ENCODE measurements around the gene MNAT1.

Gene MNAT1

GRCh38 chr14:60893911-60894310, 159.3 kb downstream of the MNAT1 start:
- no peak for DNase-seq

- DNase-seq: no peak
Measured at GRCh38 chr14:60904381-60904780, 169.8 kb downstream of the MNAT1 start.

- no peak for DNase-seq
Measured at GRCh38 chr14:60905923-60906322, 171.4 kb downstream of the MNAT1 start.

- DNase-seq: no peak
Measured at GRCh38 chr14:60915781-60916180, 181.2 kb downstream of the MNAT1 start.

GRCh38 chr14:60922050-60922449, 187.5 kb downstream of the MNAT1 start:
- no peak for DNase-seq

GRCh38 chr14:60925286-60925685, 190.7 kb downstream of the MNAT1 start:
- no peak for DNase-seq

- DNase-seq: no peak
Measured at GRCh38 chr14:60926002-60926401, 191.4 kb downstream of the MNAT1 start.

GRCh38 chr14:60931218-60931617, 196.7 kb downstream of the MNAT1 start:
- no peak for DNase-seq

- DNase-seq: no peak
Measured at GRCh38 chr14:60933920-60934655, 199.5 kb downstream of the MNAT1 start.

GRCh38 chr14:60935319-60935718, 200.8 kb downstream of the MNAT1 start:
- no peak for DNase-seq

- DNase-seq: no peak
Measured at GRCh38 chr14:60943637-60944032, 209.1 kb downstream of the MNAT1 start.

GRCh38 chr14:60944204-60944603, 209.6 kb downstream of the MNAT1 start:
- DNase-seq: no peak

GRCh38 chr14:60945984-60946383, 211.4 kb downstream of the MNAT1 start:
- no peak for DNase-seq

GRCh38 chr14:60946773-60947172, 212.2 kb downstream of the MNAT1 start:
- no peak for DNase-seq

GRCh38 chr14:60951776-60952435, 217.3 kb downstream of the MNAT1 start:
- no peak for DNase-seq

GRCh38 chr14:60956202-60956601, 221.6 kb downstream of the MNAT1 start:
- DNase-seq: no peak

GRCh38 chr14:60956632-60957031, 222.1 kb downstream of the MNAT1 start:
- no peak for DNase-seq

- DNase-seq: no peak
Measured at GRCh38 chr14:60958146-60958545, 223.6 kb downstream of the MNAT1 start.

- no peak for DNase-seq
Measured at GRCh38 chr14:60963761-60964160, 229.2 kb downstream of the MNAT1 start.

- DNase-seq: no peak
Measured at GRCh38 chr14:60964904-60965303, 230.3 kb downstream of the MNAT1 start.

GRCh38 chr14:60965402-60965801, 230.8 kb downstream of the MNAT1 start:
- DNase-seq: no peak

GRCh38 chr14:60968099-60968498, 233.5 kb downstream of the MNAT1 start:
- DNase-seq: no peak

- no peak for DNase-seq
Measured at GRCh38 chr14:60968671-60969070, 234.1 kb downstream of the MNAT1 start.

GRCh38 chr14:60970146-60970545, 235.6 kb downstream of the MNAT1 start:
- no peak for DNase-seq

GRCh38 chr14:60971271-60971670, 236.7 kb downstream of the MNAT1 start:
- DNase-seq: no peak
